ENCODE results near the gene RNF17. TPM values are rescaled to one million over a fixed set of nuclear protein-coding genes. Genes with fewer than 3 reads are reported as not detected.

RNF17 gene
- total and polyA plus RNA-seq, 2 of the 8 experiments (the other 6 are each of a cell fraction or from before 2014, with no cell fraction given), result not detected

DNA sequence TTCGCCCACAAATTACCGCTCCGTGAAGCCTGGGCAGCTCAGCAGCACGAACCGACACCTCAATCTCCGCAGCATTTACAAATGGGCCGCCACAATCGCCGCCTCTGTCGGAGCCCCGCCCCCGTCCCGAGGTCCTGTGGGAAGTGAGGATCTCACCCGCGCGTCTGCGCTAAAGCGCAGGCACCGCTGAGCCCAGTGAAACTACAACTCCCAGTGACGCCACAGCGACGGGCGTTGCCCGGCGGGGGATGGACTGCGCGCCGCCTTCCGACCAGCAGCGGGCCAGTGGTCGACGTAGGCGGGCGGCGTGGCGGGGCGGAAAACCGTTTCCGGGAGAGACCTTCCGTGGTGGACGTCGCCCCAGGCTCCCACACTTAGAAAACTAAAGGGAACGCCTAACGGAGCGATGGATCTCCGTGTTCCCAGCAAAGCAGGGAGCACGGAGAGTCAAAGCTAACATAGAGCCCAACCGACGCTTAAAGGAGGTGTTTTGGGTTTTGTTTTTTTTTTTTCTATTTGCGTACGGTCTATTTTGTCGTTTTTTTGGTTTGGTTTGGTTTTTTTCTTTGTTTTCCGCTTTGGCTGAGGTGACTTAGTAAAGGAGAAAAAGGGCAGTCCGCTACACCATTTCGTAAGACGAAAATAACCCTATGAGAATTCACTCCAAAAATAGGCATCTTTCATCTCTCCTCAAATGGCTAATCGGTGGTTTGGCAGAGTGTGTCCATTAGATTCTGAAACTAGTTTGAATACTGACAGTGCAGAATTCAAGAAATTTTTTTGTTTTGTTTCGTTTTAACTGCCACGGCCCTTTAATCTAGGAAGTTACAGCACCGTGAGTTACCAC is 159.0 kb downstream of the RNF17 start (continued):
- no peak for TF ChIP-seq FOSL1 (IDR thresholded peaks at IDR 0.05; ENCODE audit: insufficient read depth, low read depth, low read length)
- TF ChIP-seq TCF12 (IDR thresholded peaks at IDR 0.05; ENCODE audit: low read depth, low read length), result 0 out of 2 replicates have a peak, but pooled peaks have one; percentile 51
- TF ChIP-seq TAF1 (IDR thresholded peaks at IDR 0.05; ENCODE audit: low read depth, low read length), result peak; percentile 90
- TF ChIP-seq POLR2AphosphoS5 (IDR thresholded peaks at IDR 0.05; ENCODE audit: low read depth, low read length), result peak; percentile 80
- TF ChIP-seq PHF8 (conservative IDR thresholded peaks at IDR 0.05; ENCODE audit: low read depth, low read length), result peak; percentile 50; the same call in 1 of the 2 replicates
- peak; percentile 98; the same call in 1 of the 2 replicates for TF ChIP-seq RBBP5 (IDR thresholded peaks at IDR 0.05; ENCODE audit: borderline replicate concordance, low read depth, low read length)
- no peak for TF ChIP-seq CBX5 (IDR thresholded peaks at IDR 0.05; ENCODE audit: low read depth, low read length)
- TF ChIP-seq E2F6 (IDR thresholded peaks at IDR 0.05), result no peak
- peak in 1 of 2 experiments; percentile 7; a peak in 2 of 4 replicates for TF ChIP-seq RAD21 (IDR thresholded peaks at IDR 0.05 in 1 of 2, conservative IDR thresholded peaks at IDR 0.05 in 1 of 2; ENCODE audit: low read depth in 2 of 2, low read length in 2 of 2)
- peak; percentile 83 for TF ChIP-seq TAF7 (optimal IDR thresholded peaks at IDR 0.05; ENCODE audit: borderline replicate concordance, low read depth, low read length)
- TF ChIP-seq GTF2F1 (IDR thresholded peaks at IDR 0.05; ENCODE audit: borderline replicate concordance, low read depth, low read length), result 0 out of 2 replicates have a peak, but pooled peaks have one; percentile 8
- 0 out of 2 replicates have a peak, but pooled peaks have one; percentile 42 for TF ChIP-seq BACH1 (IDR thresholded peaks at IDR 0.05; ENCODE audit: low read length)
- no peak for TF ChIP-seq ZNF274 (IDR thresholded peaks at IDR 0.05; ENCODE audit: borderline replicate concordance, extremely low read depth, low read length)
- TF ChIP-seq EZH2 (IDR thresholded peaks at IDR 0.05; ENCODE audit: low read depth, low read length, severe bottlenecking), result no peak
- TF ChIP-seq SP1 (IDR thresholded peaks at IDR 0.05; ENCODE audit: low read depth, low read length), result no peak
- TF ChIP-seq EP300 (IDR thresholded peaks at IDR 0.05; ENCODE audit: borderline replicate concordance in 1 of 2, low read depth in 2 of 2, low read length in 2 of 2), result 0 out of 3 replicates have a peak, but pooled peaks of 1 of the 2 experiments have one; percentile 56
- TF ChIP-seq SIX5 (IDR thresholded peaks at IDR 0.05; ENCODE audit: low read depth, low read length), result peak; percentile 80
- TF ChIP-seq CHD1 (IDR thresholded peaks at IDR 0.05; ENCODE audit: low read depth, low read length), result no peak
- TF ChIP-seq, protein P1, sequence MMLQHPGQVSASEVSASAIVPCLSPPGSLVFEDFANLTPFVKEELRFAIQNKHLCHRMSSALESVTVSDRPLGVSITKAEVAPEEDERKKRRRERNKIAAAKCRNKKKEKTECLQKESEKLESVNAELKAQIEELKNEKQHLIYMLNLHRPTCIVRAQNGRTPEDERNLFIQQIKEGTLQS (IDR thresholded peaks at IDR 0.05; ENCODE audit: insufficient read depth, low read depth, low read length), result no peak
- TF ChIP-seq NRF1 (IDR thresholded peaks at IDR 0.05; ENCODE audit: low read depth, low read length), result no peak
- no peak for TF ChIP-seq KDM5A (IDR thresholded peaks at IDR 0.05; ENCODE audit: low read length)
